Measurements from ENCODE around the gene RXRG. TPM values are rescaled to one million over a fixed set of nuclear protein-coding genes. Genes with fewer than 3 reads are reported as not detected.
A peak's percentile ranks its signal among the peaks of the same experiment; 100 is the strongest.

RXRG gene
- total and polyA plus RNA-seq, 2 of the 8 experiments (the other 6 are each of a cell fraction or from before 2014, with no cell fraction given): not detected

GRCh38 chr1:165376041-165376810 is 68.7 kb downstream of the RXRG start:
- no peak overlapping the region for H2AK5ac ChIP-seq (ENCODE audit: low read depth, low read length)
- H2BK20ac ChIP-seq (ENCODE audit: low read length): 0 out of 2 replicates have a peak overlapping the region, but pooled peaks have one; percentile 48
- peak overlapping the region; percentile 93 for H2AFZ ChIP-seq (ENCODE audit: low read length)
- H3K4ac ChIP-seq (replicated peaks; ENCODE audit: insufficient read length, low read depth, low read length): no peak overlapping the region
- no peak overlapping the region; the same call in 1 of the 2 replicates for H4K8ac ChIP-seq (ENCODE audit: extremely low read depth, insufficient read depth, low read length)
- peak in 1 of 2 experiments; percentile 87 for DNase-seq (ENCODE audit: low read depth in 1 of 2, low spot score in 2 of 2)
- peak overlapping the region; percentile 57 to 74 (median 71) for H3K4me3 ChIP-seq (ENCODE audit: extremely low read depth in 1 of 4, insufficient read depth in 2 of 4, low read depth in 3 of 4, low read length in 4 of 4)
- peak overlapping the region; percentile 44; the same call in 1 of the 2 replicates for H2BK5ac ChIP-seq (ENCODE audit: low read depth, low read length)
- no peak overlapping the region for H3K56ac ChIP-seq (replicated peaks; ENCODE audit: insufficient read length, low read depth, low read length)
- peaks cover 0 to 30% (median 16%) of the 10 kb centered on the region in 4 experiments; a peak in 6 of 7 replicates for H3K27me3 ChIP-seq (replicated peaks in 1 of 4; ENCODE audit: control insufficient read depth in 3 of 4, extremely low read depth in 1 of 4, insufficient read depth in 3 of 4, low read length in 3 of 4)
- H3K18ac ChIP-seq (ENCODE audit: extremely low read depth, low read length): peak overlapping the region; percentile 41
- peaks cover 7% of the 10 kb centered on the region; the same call in 1 of the 2 replicates for H3K23me2 ChIP-seq (ENCODE audit: low read depth, low read length)
- WGBS, 2 experiments (ENCODE audit: extremely low coverage in 1 of 2, insufficient coverage in 1 of 2, insufficient read length in 1 of 2, insufficient replicate concordance in 2 of 2, low coverage in 1 of 2, low lambda C conversion rate in 2 of 2, missing lambda C conversion rate in 1 of 2): 1% methylated on average over 42 of the region's 46 CpGs; no CpG with 5 or more reads in 1 of the 2 experiments
- POLR2A ChIA-PET (ENCODE audit: partially characterized antibody): interaction anchor here (1.3 to 1.6 kb wide), 3 partner anchors 31 to 256 kb away, joined by 3 to 4 read pairs (median 3); no protein-coding TSS in a partner anchor
- H3K23ac ChIP-seq (ENCODE audit: insufficient read length): no peak overlapping the region
- no peaks in the 10 kb centered on the region for H3K36me3 ChIP-seq (ENCODE audit: control insufficient read depth in 2 of 4, insufficient read depth in 4 of 4, low read length in 3 of 4)
- H4K20me1 ChIP-seq (replicated peaks in 1 of 2; ENCODE audit: control insufficient read depth in 1 of 2, insufficient read depth in 2 of 2, low read length in 2 of 2): no peaks in the 10 kb centered on the region
- peak overlapping the region; percentile 85 to 89 for H3K4me2 ChIP-seq (ENCODE audit: insufficient read depth in 1 of 2, low read depth in 2 of 2, low read length in 2 of 2)
- H3K27ac ChIP-seq (ENCODE audit: low read depth, low read length): no peak overlapping the region
- H4K5ac ChIP-seq (ENCODE audit: insufficient read length, low read depth, low read length): no peak overlapping the region
- CTCF ChIA-PET (ENCODE audit: partially characterized antibody): interaction anchor here (0.7 to 3.3 kb wide), 11 partner anchors 9 to 260 kb away, joined by 3 to 26 read pairs (median 3); no protein-coding TSS in a partner anchor
- no peaks in the 10 kb centered on the region for H3K79me1 ChIP-seq (ENCODE audit: low read depth, low read length)
- no peaks in the 10 kb centered on the region for H3K9me3 ChIP-seq (ENCODE audit: insufficient read depth in 2 of 2, low read depth in 1 of 2, low read length in 1 of 2)
- peak overlapping the region; percentile 85; the same call in 1 of the 2 replicates for H2BK15ac ChIP-seq (ENCODE audit: low read length)
- H3K79me2 ChIP-seq (ENCODE audit: control insufficient read depth in 1 of 2, insufficient read depth in 2 of 2, low read length in 2 of 2): no peaks in the 10 kb centered on the region
- no peak for FAIRE-seq
- H3K4me1 ChIP-seq (replicated peaks in 1 of 4; ENCODE audit: control insufficient read depth in 3 of 4, insufficient read depth in 4 of 4, low read length in 3 of 4): peaks cover 0 to 10% (median 0%) of the 10 kb centered on the region in 4 experiments; a peak in 2 of 7 replicates
- H2BK12ac ChIP-seq (ENCODE audit: low read depth, low read length): peak overlapping the region; percentile 82; the same call in 1 of the 2 replicates
- H3K9ac ChIP-seq (replicated peaks in 1 of 4; ENCODE audit: extremely low read depth in 1 of 4, low read depth in 3 of 4, low read length in 3 of 4): peak overlapping the region in 3 of 4 experiments; percentile 7 to 27 (median 12); a peak in 4 of 7 replicates
- H3K14ac ChIP-seq (ENCODE audit: insufficient read length): no peak overlapping the region
- peak overlapping the region; percentile 5 for H4K91ac ChIP-seq (replicated peaks; ENCODE audit: insufficient read length, low read length)
- no peak overlapping the region for H2BK120ac ChIP-seq (replicated peaks; ENCODE audit: low read depth, low read length)
- peak; percentile 92; the same call in 1 of the 2 replicates for TF ChIP-seq RBBP5 (IDR thresholded peaks at IDR 0.05; ENCODE audit: borderline replicate concordance, low read depth, low read length)
- TF ChIP-seq EZH2 (IDR thresholded peaks at IDR 0.05; ENCODE audit: low read depth, low read length, severe bottlenecking): peak; percentile 30
- TF ChIP-seq ASH2L (IDR thresholded peaks at IDR 0.05; ENCODE audit: low read length): peak; percentile 73
- 0 out of 2 replicates have a peak, but pooled peaks have one; percentile 43 for TF ChIP-seq SP1 (IDR thresholded peaks at IDR 0.05; ENCODE audit: low read depth, low read length)
- TF ChIP-seq CTBP2 (IDR thresholded peaks at IDR 0.05; ENCODE audit: borderline replicate concordance, insufficient read depth, insufficient read length, low read length): peak; percentile 28
- 0 out of 4 replicates have a peak, but pooled peaks have one; percentile 9 to 16 for TF ChIP-seq SIN3A (conservative IDR thresholded peaks at IDR 0.05 in 1 of 2, IDR thresholded peaks at IDR 0.05 in 1 of 2; ENCODE audit: low read depth in 1 of 2, low read length in 2 of 2)
- peak; percentile 85 for TF ChIP-seq MAX (IDR thresholded peaks at IDR 0.05)
- TF ChIP-seq SUZ12 (IDR thresholded peaks at IDR 0.05; ENCODE audit: low read length): peak; percentile 42
- peak; percentile 32 for TF ChIP-seq PHF8 (conservative IDR thresholded peaks at IDR 0.05; ENCODE audit: low read depth, low read length)
